Superior temporal gyrus (tissue), 1 donor: ENCODE data around the gene XYLT2.

Source experiments
- DNase-seq: peaks from one replicate; pipeline ENCODE4 v3.0.0-alpha.2; 2016; ENCODE audit errors: extremely low spot score

The XYLT2 gene

GRCh38 chr17:50363217-50364060 is 17.5 kb downstream of the XYLT2 start:
- peak; percentile 84 for DNase-seq

DNA sequence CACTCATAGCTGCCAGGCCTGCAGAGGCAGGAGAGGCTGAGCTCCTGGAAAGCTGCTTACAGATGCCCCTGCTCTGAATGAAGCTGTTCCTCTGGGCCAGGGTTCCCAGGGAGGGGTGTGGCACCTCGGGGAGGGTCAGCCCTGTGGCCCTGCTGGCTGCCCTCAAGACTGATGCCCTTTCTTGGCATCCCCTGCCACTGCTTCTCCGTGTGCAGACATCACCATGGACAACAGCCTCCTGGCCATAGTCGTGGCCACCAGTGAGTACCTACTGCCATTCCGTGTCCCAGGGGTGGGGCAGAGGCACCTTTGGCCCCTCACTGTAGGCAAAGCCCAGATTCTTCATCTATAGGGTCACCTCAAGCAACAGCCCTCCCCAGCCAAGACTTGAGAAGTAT is 18.1 kb downstream of the XYLT2 start:
- DNase-seq = no peak

- DNase-seq = no peak
These were observed 18.8 kb downstream of the XYLT2 start for GRCh38 chr17:50364715-50365114.

DNA sequence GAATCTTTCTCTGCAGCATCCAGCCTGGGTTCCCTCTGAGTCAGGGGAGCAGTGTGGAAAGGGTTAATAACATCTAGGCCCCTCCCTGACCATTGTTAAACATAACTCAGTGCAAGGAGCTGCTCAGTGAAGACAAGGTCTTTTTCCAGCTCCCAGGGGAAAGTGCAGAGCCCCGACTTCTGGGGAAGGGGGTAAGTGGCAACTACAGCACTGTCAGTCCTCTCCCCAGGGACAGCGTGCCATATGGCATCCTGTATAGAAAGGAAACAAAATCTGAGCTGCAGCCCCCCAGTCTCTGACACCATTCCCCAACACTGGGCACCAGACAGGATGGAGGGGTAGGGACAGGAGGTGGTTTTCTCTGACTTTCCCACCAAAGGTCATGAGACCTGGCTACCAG is 19.2 kb downstream of the XYLT2 start:
- DNase-seq = no peak

GRCh38 chr17:50365649-50366393 is 19.9 kb downstream of the XYLT2 start:
- DNase-seq = no peak

DNA sequence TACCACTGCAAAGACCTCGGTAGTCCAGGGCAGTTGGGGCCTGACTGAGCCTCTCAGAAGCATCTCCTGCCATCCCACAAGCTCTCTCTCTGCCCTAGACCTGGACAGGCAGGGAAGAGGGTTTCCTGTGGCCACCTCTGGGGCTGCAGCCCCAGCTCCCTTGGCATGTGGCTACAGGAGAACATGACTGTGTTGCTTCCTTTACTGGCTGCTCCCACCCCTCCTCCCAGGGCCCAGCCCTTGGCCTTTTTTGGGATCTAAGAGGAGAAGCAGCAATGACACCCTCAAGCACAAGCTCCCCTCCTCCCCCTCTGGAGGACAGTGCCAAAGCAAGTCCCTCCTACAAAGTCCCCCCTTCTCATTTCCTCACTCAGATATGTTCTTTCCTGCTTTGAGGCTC is 21.5 kb downstream of the XYLT2 start:
- DNase-seq = no peak

DNA sequence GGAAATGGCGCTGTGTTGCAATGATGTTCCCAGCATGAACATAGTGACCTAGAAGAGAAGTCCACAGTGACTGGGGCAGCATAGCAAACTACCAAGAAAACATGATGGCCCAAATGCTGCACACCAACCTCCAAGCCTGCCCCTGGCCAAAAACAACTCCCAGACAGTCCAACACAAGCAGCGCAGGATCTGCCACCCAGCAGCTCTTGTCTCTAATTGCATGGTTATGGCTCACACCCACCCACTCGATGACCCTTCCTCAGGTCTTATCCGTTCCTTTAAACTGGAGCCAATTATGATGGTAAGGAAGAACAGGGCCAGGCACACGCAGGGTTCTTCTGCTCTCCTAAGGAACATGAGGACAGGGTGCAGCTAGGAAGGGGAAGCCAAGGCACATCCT is 24.1 kb downstream of the XYLT2 start:
- DNase-seq = no peak

- no peak for DNase-seq
These were observed 25.6 kb downstream of the XYLT2 start for GRCh38 chr17:50371526-50371925.

GRCh38 chr17:50372222-50372757 is 26.4 kb downstream of the XYLT2 start:
- no peak for DNase-seq

DNA sequence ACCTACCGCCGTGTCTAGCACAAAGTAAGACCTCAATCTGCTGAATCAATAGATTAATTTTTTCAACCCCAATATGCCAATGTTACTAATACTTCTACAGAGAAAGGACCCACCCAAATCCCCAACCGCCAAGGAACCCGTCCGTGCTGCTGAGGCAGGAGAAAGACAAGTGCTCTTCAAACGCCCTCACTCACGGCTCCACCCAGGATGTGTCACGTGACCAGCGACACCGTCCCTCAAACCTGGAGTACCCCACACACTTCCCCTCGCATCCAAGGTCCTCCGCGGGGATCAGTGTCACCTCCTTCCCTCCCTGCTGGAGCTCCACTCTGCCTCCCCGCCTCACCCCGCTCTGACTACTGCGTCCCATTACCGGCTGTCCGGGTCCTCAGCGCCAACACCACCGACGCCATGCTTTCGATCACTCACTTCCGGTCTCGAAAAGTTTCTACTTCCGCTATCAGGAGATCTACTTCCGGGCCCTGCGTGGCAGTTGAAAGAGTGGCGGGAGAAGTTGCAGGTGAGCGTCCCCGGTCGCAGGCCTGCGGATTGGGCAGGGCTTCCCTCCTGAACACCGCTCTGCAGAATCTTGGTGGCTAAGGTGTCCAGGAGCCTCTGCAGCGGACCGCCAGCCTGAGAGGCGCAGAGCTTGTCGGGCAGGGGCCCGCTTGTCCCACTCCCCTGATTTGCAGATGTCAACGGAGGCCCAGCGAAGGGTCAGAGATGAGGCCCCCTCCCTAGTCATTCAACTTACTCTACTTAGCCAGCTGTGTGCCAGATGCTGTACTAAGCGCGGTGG is 27.0 kb downstream of the XYLT2 start, which contains the start of the genes EME1 and MRPL27:
Gene EME1, plus strand, starts transcription at position 472 of the 799 bp plus-strand sequence. CDS start 1,980 bp downstream, outside the sequence.
Gene MRPL27, minus strand, starts transcription at position 427 of the 799 bp plus-strand sequence. Its CDS starts 14 bp downstream, at position 413.
- peak; percentile 97 for DNase-seq

DNA sequence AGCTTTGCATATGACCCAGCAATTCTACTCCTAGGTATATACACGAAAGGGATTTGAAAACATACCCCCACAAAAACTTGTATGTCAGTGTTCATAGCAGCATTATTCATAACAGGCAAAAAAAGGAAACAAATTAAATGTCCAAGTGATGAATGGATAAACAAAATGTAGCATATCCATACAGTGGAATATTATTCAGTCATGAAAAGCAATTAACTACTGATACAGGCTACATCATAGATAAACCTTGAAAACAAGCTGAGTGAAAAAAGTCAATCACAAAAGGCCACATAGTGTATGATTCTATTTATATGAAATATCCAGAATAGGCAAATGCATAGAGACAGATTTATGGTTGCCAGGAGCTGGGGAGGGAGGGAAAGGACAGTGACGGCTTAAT is 27.8 kb downstream of the XYLT2 start:
- no peak for DNase-seq

GRCh38 chr17:50375858-50376538 is 30.1 kb downstream of the XYLT2 start:
- DNase-seq = no peak

GRCh38 chr17:50379351-50380132 is 33.6 kb downstream of the XYLT2 start:
- no peak for DNase-seq

- DNase-seq = no peak
These were observed 34.7 kb downstream of the XYLT2 start for GRCh38 chr17:50380369-50381259.

DNA sequence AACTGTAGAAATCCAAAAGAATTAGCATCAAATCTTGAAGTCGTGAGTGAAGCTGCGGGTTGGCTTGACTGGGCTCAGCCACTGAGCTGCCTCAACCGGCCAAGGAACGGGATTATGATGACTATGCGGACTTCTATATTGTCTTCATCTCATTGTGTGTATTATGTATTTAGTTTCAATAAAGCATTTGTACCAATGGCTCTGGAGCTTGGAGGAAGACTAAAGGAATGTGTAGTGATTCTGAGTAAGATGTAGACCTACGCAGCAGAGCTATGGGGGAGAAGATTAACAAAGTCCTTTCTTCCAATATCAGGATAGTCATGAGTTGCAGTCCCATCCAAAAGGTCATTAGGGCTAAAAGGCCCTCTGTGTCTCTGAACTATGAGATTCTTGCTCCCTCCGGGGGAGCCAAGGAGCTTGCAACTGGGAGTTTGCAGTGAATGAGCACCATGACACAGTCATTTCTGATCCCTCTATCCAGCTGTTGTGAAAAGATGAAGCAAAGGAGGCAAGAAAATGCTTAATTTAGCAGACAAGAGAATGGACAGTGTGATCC is 35.4 kb downstream of the XYLT2 start:
- DNase-seq = no peak

GRCh38 chr17:50381920-50382319 is 36.0 kb downstream of the XYLT2 start:
- DNase-seq = no peak

DNA sequence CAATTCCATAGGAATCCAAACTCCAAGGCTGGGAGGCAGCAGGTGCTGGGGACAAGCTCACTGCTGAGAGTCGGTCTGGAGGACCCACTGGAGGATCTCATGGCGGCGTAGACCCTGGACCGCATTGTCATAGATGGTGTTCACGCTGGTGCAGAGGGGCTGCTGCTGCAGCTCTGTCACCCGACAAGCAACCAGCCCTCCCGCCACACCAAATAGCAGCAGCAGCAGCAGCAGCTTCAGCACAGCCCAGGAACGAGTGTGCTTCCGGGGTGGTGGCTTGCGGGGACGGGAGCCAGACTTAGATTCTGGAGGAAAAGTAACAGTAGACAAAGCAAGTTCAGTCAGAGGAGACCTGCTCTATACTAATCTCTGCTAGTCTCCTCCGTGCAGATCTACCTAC is 37.0 kb downstream of the XYLT2 start:
- no peak for DNase-seq

- DNase-seq = no peak
These were observed 40.6 kb downstream of the XYLT2 start for GRCh38 chr17:50386510-50386909.

DNA sequence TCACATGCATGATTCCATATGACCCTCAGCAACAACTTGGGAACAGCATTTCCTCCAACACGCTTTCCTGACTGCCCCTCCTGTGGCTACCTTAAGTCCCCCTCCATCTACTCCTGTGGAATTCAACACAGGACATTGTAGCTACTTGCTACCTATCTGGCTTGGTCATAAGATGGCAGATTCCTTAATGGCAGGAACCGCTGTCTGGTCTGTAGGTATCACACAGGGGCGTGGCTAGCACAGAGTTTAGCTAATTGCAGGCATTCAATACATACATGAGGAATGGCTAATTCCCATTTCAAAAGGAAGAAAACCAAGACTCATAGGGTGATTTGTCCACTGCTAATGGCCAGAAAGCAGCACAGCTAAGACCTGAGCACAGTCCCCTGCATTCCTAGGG is 42.8 kb downstream of the XYLT2 start:
- no peak for DNase-seq
